ENCODE results near the gene TGM3. TPM values are rescaled to one million over a fixed set of nuclear protein-coding genes. Genes with fewer than 3 reads are reported as not detected.

Gene TGM3
- total RNA-seq, 1 experiment from 2014 or later: not detected

- no peaks in the 10 kb centered on the region for H3K36me3 ChIP-seq (ENCODE audit: insufficient read depth, low read length)
- no peak overlapping the region for H3K4me3 ChIP-seq (ENCODE audit: low read length)
- H2AFZ ChIP-seq (ENCODE audit: low read length): no peak overlapping the region
- no peak overlapping the region for H3K4me2 ChIP-seq (ENCODE audit: low read depth, low read length, poor library complexity, severe bottlenecking)
- peaks cover 14% of the 10 kb centered on the region for H3K4me1 ChIP-seq (ENCODE audit: low read length)
- H3K27me3 ChIP-seq (ENCODE audit: low read length): no peaks in the 10 kb centered on the region
- no peaks in the 10 kb centered on the region for H3K79me2 ChIP-seq (ENCODE audit: low read length)
- no peaks in the 10 kb centered on the region for H4K20me1 ChIP-seq (ENCODE audit: insufficient read depth, low read depth, low read length)
- no peak overlapping the region for H3K27ac ChIP-seq (ENCODE audit: low read length)
- DNase-seq: peak; percentile 23
- no peaks in the 10 kb centered on the region; the same call in 1 of the 2 replicates for H3K9me3 ChIP-seq (ENCODE audit: low read length)
- no peaks in the 10 kb centered on the region for H3K9me2 ChIP-seq (replicated peaks; ENCODE audit: insufficient read depth, low read length)
- H3K9ac ChIP-seq (ENCODE audit: low read length): no peak overlapping the region
Measured at GRCh38 chr20:2349801-2350200, 54.0 kb downstream of the TGM3 start.

- Histone ChIP-seq H4K20me1 (ENCODE audit: insufficient read depth, low read depth, low read length) (no peaks in the 10 kb centered on the region), H2AFZ (ENCODE audit: low read length) (no peak overlapping the region), H3K4me2 (ENCODE audit: low read depth, low read length, poor library complexity, severe bottlenecking) (no peak overlapping the region), H3K4me1 (ENCODE audit: low read length) (peaks cover 14% of the 10 kb centered on the region), H3K9me3 (ENCODE audit: low read length) (no peaks in the 10 kb centered on the region; the same call in 1 of the 2 replicates), H3K27ac (ENCODE audit: low read length) (no peak overlapping the region), H3K36me3 (ENCODE audit: insufficient read depth, low read length) (no peaks in the 10 kb centered on the region), H3K27me3 (ENCODE audit: low read length) (no peaks in the 10 kb centered on the region), H3K9me2 (replicated peaks; ENCODE audit: insufficient read depth, low read length) (no peaks in the 10 kb centered on the region), H3K79me2 (ENCODE audit: low read length) (no peaks in the 10 kb centered on the region), H3K4me3 (ENCODE audit: low read length) (no peak overlapping the region), H3K9ac (ENCODE audit: low read length) (no peak overlapping the region)
- DNase-seq: peak; percentile 9
Measured at GRCh38 chr20:2350606-2351005, 54.8 kb downstream of the TGM3 start.

GRCh38 chr20:2353231-2353630 is 57.4 kb downstream of the TGM3 start:
- Histone ChIP-seq H3K27ac (ENCODE audit: low read length) (no peak overlapping the region), H3K27me3 (ENCODE audit: low read length) (no peaks in the 10 kb centered on the region), H3K4me1 (ENCODE audit: low read length) (peaks cover 14% of the 10 kb centered on the region), H3K4me2 (ENCODE audit: low read depth, low read length, poor library complexity, severe bottlenecking) (no peak overlapping the region), H3K79me2 (ENCODE audit: low read length) (no peaks in the 10 kb centered on the region), H2AFZ (ENCODE audit: low read length) (peak overlapping the region; percentile 93), H3K9me2 (replicated peaks; ENCODE audit: insufficient read depth, low read length) (no peaks in the 10 kb centered on the region), H3K9ac (ENCODE audit: low read length) (no peak overlapping the region), H3K36me3 (ENCODE audit: insufficient read depth, low read length) (no peaks in the 10 kb centered on the region), H3K9me3 (ENCODE audit: low read length) (no peaks in the 10 kb centered on the region), H4K20me1 (ENCODE audit: insufficient read depth, low read depth, low read length) (no peaks in the 10 kb centered on the region), H3K4me3 (ENCODE audit: low read length) (no peak overlapping the region)
- peak; percentile 74 for DNase-seq

- H2AFZ ChIP-seq (ENCODE audit: low read length): no peak overlapping the region
- no peaks in the 10 kb centered on the region for H3K27me3 ChIP-seq (ENCODE audit: low read length)
- H3K4me1 ChIP-seq (ENCODE audit: low read length): peaks cover 13% of the 10 kb centered on the region
- H3K4me2 ChIP-seq (ENCODE audit: low read depth, low read length, poor library complexity, severe bottlenecking): no peak overlapping the region
- no peak for DNase-seq
- H3K9ac ChIP-seq (ENCODE audit: low read length): no peak overlapping the region
- H3K9me3 ChIP-seq (ENCODE audit: low read length): 0 out of 2 replicates have a peak, but pooled peaks cover 4% of the 10 kb centered on the region
- no peaks in the 10 kb centered on the region for H3K9me2 ChIP-seq (replicated peaks; ENCODE audit: insufficient read depth, low read length)
- no peaks in the 10 kb centered on the region for H3K79me2 ChIP-seq (ENCODE audit: low read length)
- H3K27ac ChIP-seq (ENCODE audit: low read length): no peak overlapping the region
- H4K20me1 ChIP-seq (ENCODE audit: insufficient read depth, low read depth, low read length): no peaks in the 10 kb centered on the region
- H3K36me3 ChIP-seq (ENCODE audit: insufficient read depth, low read length): no peaks in the 10 kb centered on the region
- H3K4me3 ChIP-seq (ENCODE audit: low read length): no peak overlapping the region
Measured at GRCh38 chr20:2357114-2357513, 61.3 kb downstream of the TGM3 start.

- H3K79me2 ChIP-seq (ENCODE audit: low read length): no peaks in the 10 kb centered on the region
- no peak overlapping the region for H3K9ac ChIP-seq (ENCODE audit: low read length)
- 0 out of 2 replicates have a peak, but pooled peaks cover 4% of the 10 kb centered on the region for H3K9me3 ChIP-seq (ENCODE audit: low read length)
- H2AFZ ChIP-seq (ENCODE audit: low read length): no peak overlapping the region
- no peak for DNase-seq
- peaks cover 7% of the 10 kb centered on the region for H3K4me1 ChIP-seq (ENCODE audit: low read length)
- H3K36me3 ChIP-seq (ENCODE audit: insufficient read depth, low read length): no peaks in the 10 kb centered on the region
- no peaks in the 10 kb centered on the region for H3K27me3 ChIP-seq (ENCODE audit: low read length)
- no peak overlapping the region for H3K4me3 ChIP-seq (ENCODE audit: low read length)
- H3K9me2 ChIP-seq (replicated peaks; ENCODE audit: insufficient read depth, low read length): no peaks in the 10 kb centered on the region
- H3K27ac ChIP-seq (ENCODE audit: low read length): no peak overlapping the region
- no peaks in the 10 kb centered on the region for H4K20me1 ChIP-seq (ENCODE audit: insufficient read depth, low read depth, low read length)
- H3K4me2 ChIP-seq (ENCODE audit: low read depth, low read length, poor library complexity, severe bottlenecking): no peak overlapping the region
Measured at GRCh38 chr20:2358006-2358405, 62.2 kb downstream of the TGM3 start.

- Histone ChIP-seq H3K9me2 (replicated peaks; ENCODE audit: insufficient read depth, low read length) (no peaks in the 10 kb centered on the region), H3K4me1 (ENCODE audit: low read length) (no peaks in the 10 kb centered on the region), H3K27me3 (ENCODE audit: low read length) (no peaks in the 10 kb centered on the region), H3K9ac (ENCODE audit: low read length) (no peak overlapping the region), H3K9me3 (ENCODE audit: low read length) (0 out of 2 replicates have a peak, but pooled peaks cover 4% of the 10 kb centered on the region), H3K27ac (ENCODE audit: low read length) (no peak overlapping the region), H3K79me2 (ENCODE audit: low read length) (no peaks in the 10 kb centered on the region), H2AFZ (ENCODE audit: low read length) (no peak overlapping the region), H4K20me1 (ENCODE audit: insufficient read depth, low read depth, low read length) (no peaks in the 10 kb centered on the region), H3K36me3 (ENCODE audit: insufficient read depth, low read length) (no peaks in the 10 kb centered on the region), H3K4me2 (ENCODE audit: low read depth, low read length, poor library complexity, severe bottlenecking) (no peak overlapping the region), H3K4me3 (ENCODE audit: low read length) (no peak overlapping the region)
- DNase-seq: no peak
Measured at GRCh38 chr20:2361035-2361593, 65.3 kb downstream of the TGM3 start.

- H3K27me3 ChIP-seq (ENCODE audit: low read length): no peaks in the 10 kb centered on the region
- H3K4me2 ChIP-seq (ENCODE audit: low read depth, low read length, poor library complexity, severe bottlenecking): no peak overlapping the region
- H3K4me3 ChIP-seq (ENCODE audit: low read length): no peak overlapping the region
- 0 out of 2 replicates have a peak, but pooled peaks cover 4% of the 10 kb centered on the region for H3K9me3 ChIP-seq (ENCODE audit: low read length)
- no peaks in the 10 kb centered on the region for H3K4me1 ChIP-seq (ENCODE audit: low read length)
- H4K20me1 ChIP-seq (ENCODE audit: insufficient read depth, low read depth, low read length): no peaks in the 10 kb centered on the region
- H3K9ac ChIP-seq (ENCODE audit: low read length): no peak overlapping the region
- no peak overlapping the region for H3K27ac ChIP-seq (ENCODE audit: low read length)
- no peak for DNase-seq
- H3K79me2 ChIP-seq (ENCODE audit: low read length): no peaks in the 10 kb centered on the region
- H3K9me2 ChIP-seq (replicated peaks; ENCODE audit: insufficient read depth, low read length): no peaks in the 10 kb centered on the region
- H3K36me3 ChIP-seq (ENCODE audit: insufficient read depth, low read length): no peaks in the 10 kb centered on the region
- no peak overlapping the region for H2AFZ ChIP-seq (ENCODE audit: low read length)
Measured at GRCh38 chr20:2363187-2363586, 67.4 kb downstream of the TGM3 start.

GRCh38 chr20:2363587-2363986 is 67.8 kb downstream of the TGM3 start:
- Histone ChIP-seq H2AFZ (ENCODE audit: low read length) (no peak overlapping the region), H3K4me2 (ENCODE audit: low read depth, low read length, poor library complexity, severe bottlenecking) (no peak overlapping the region), H3K27me3 (ENCODE audit: low read length) (no peaks in the 10 kb centered on the region), H3K4me1 (ENCODE audit: low read length) (no peaks in the 10 kb centered on the region), H3K36me3 (ENCODE audit: insufficient read depth, low read length) (no peaks in the 10 kb centered on the region), H3K4me3 (ENCODE audit: low read length) (no peak overlapping the region), H3K27ac (ENCODE audit: low read length) (no peak overlapping the region), H3K9me3 (ENCODE audit: low read length) (0 out of 2 replicates have a peak, but pooled peaks cover 4% of the 10 kb centered on the region), H4K20me1 (ENCODE audit: insufficient read depth, low read depth, low read length) (no peaks in the 10 kb centered on the region), H3K79me2 (ENCODE audit: low read length) (no peaks in the 10 kb centered on the region), H3K9me2 (replicated peaks; ENCODE audit: insufficient read depth, low read length) (no peaks in the 10 kb centered on the region), H3K9ac (ENCODE audit: low read length) (no peak overlapping the region)
- DNase-seq: no peak

Measured in Karpas-422 (cell line).